GM18868 (cell line): ENCODE measurements around the gene CASS4.

ENCODE experiments used
- ATAC-seq: cut with Tn5 transposase; IDR thresholded peaks from one replicate; pipeline ENCODE4 v1.9.1; 2021; ENCODE audit warnings: mild to moderate bottlenecking, moderate library complexity; ENCODE audit not compliant: unreplicated experiment

Gene CASS4

GRCh38 chr20:56422076-56422823 is 10.2 kb downstream of the CASS4 start:
- no peak for ATAC-seq

DNA sequence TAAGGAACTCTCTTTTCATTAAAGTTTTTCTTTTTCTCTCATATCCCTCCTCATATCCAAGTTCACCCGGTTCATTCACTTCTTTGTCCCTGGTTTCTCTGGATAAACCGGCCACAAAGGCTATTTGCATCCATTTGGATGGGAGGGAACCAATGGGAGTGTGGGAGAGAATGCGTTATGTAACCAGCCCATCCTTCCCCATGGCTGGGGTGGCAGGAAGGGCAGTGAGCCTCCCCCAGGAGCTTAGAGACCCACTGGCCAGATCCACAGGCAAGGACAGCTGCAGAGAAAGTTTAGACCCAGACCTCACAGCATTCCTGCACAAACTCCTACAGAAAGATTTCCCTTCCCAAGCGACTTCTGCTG is 10.7 kb downstream of the CASS4 start:
- no peak for ATAC-seq

DNA sequence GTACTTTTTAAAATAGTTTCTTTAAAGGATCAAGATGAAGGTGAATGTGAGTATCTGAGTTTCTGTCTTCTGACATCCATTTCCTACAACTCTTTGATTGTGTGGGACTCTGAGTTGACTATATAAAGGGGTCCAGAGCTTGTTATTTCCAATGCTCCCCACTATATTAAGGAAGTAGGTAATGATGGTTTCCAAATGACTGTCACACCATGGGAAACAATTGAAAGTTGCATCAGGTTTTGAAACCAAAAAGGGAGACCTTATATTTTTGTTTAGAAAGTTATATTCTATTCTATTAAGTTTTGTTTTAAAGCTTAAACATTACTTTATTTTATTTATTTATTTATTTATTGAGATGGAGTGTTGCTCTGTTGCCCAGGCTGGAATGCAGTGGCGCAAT is 11.2 kb downstream of the CASS4 start:
- no peak for ATAC-seq

GRCh38 chr20:56423886-56424285 is 11.8 kb downstream of the CASS4 start:
- ATAC-seq, result no peak

DNA sequence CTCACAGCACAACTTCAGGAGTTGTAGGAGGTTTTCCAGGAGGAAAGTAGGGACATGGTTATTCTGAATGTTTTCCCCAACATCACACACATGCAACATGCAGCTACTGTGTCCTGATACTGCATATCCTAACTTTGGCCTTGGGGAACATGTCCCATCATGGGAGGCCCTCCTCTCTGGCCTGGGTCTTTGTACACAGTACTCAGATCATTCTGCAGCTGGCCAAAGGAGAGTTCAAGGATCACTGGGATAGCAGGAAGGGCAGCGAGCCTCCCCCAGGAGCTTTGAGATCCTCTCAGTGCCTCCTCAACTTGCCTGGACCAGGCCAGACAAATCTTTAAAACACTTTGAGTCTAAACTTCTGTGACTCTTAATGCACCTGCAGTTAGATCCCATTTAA is 12.9 kb downstream of the CASS4 start:
- no peak for ATAC-seq

DNA sequence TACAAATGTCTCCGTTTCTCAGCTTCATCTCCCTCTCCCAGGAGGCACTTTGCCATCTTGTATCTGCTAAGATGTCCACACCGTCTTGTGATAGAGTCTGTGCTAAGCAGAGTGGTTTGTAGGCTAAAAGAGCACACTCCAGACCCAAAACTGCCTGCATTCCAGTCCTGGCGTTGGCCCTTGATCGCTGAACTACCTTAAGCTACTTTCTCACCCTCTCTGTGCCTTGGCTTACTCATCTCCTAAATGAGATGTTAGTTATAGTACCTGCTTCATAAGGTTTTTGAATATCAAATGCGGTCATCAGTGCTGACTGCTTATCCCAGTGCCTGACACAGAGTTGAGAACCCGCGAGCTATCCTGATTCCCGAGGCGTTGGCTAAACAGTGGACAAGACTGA is 14.0 kb downstream of the CASS4 start:
- no peak for ATAC-seq

DNA sequence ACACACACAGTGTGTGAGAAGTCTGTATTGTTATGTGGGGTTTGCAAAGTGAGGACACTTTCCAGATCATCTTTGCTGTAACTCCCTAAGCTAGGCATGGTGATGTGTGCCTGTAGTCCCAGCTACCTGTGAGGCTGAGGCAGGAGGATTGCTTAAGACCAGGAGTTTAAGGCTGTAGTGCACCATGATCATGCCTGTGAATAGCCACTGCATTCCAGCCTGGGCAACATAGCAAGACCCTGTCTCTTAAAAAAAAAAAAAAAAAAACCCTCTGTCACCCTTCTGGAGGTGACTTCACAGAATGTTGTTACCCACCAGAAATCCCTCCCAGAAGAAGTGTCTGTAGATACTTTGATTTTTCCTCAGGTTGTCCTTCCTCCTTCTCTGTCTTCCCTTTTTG is 14.9 kb downstream of the CASS4 start:
- ATAC-seq, result no peak

DNA sequence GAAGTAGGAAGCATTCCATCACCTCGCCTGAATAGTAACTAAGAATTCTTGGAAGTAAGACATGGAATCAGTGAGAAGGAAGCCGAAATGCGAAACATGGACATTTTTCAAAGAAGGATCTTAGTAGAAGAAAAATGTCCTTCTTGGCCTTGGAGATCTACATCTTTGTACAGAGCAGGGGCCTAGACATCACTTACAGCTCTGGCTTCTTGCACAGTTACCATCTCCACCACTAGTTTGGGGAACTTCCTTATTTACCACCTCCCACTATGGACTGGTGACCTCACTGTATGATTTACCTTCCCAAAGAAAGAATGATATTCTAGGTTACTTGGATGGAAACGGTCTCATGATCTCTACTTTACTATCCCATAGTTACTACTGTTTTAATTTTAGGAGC is 15.7 kb downstream of the CASS4 start:
- no peak for ATAC-seq

DNA sequence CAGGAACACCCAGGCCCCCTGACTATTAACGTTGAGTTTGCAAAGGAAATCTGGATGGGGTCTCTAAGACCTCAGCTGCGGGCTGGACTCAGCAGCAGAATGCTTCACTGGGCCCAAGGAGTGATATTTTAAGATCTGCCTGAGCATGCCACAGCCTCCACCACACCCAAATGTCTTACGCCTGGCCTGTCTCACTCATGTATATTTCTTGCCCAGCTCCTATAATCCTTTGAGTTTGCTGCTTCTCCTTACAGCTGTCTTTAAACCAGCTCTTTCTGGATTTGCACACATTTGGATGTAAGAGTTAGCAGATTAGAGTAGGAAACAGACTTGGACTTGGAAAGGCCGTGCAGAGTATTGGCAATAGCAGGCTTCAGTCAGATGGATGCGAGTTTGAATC is 16.4 kb downstream of the CASS4 start:
- no peak for ATAC-seq

GRCh38 chr20:56428881-56429280 is 16.8 kb downstream of the CASS4 start:
- no peak for ATAC-seq

DNA sequence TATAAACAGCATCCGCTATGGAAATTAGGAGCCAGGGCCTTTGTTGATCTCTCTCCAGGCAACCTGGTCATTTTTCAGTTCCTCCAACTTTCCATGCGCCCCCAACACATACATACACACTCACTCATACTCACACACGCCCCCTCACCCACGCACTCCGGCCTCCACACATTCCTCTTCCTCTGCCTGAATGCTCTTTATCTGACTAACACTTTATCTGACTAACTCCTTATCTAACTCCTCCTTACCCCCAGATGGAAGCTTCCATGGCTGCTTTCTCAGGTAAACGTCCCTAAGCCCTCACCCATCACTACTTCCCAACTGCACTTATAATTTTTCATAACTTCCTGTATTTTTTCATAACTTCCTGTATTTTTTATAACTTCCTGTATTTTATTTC is 17.4 kb downstream of the CASS4 start:
- no peak for ATAC-seq

DNA sequence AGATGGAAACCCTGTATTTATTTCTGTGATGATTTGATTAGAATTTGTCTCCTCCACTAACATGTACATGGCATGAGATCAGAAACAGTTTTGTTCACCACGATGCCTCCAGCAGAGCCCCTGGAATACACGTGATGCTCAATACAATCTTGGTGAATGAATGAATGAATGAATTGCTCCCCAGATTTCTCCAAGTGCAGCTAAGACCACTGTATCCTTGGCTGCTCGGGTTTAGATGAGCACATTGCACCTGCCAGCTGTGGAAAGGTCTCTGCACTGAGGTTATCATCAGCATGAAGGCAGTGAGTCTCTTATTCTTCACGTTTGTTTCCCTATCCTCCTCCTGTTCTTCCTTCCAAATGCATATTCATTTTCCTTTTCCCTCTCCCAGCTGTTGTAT is 17.9 kb downstream of the CASS4 start:
- ATAC-seq, result no peak

DNA sequence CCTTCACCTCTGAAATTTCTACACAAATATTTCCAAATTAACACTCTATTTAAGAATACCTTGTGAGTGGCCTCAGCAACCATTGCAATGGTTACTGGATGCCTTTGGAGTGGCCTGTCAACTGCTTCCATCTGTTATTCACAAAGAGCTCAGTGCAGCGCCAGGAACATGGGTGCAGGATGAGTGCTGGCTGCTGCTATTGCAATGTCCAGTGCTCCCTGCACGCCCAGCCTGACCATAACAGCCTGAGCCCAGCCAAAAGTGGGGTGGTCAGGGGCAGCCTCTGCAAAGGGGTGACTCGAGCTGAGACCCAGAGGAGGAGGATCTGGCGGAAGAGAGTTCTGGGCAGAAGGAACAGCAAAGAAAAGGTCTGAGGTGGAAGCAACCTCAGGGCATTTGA is 18.4 kb downstream of the CASS4 start:
- ATAC-seq, result no peak

GRCh38 chr20:56430957-56431356 is 18.9 kb downstream of the CASS4 start:
- no peak for ATAC-seq

DNA sequence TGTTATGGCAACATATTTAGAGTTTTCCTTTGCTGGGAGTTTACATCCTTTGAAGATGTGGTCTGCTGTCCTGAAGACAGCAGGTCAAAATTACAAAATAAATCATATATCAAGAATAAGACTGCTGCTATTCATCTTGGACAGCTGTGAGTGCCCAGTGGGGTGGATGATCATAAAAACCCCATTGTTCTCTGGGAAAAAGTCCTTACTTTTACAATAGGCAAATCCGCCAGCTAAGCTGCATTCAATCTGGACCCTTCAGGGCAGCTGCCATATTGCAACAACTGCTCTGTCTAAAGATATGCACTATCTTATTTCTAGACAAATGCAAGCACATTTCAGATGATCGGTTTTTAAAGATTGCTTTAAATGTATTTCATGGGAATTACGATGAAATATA is 19.4 kb downstream of the CASS4 start:
- ATAC-seq, result no peak

DNA sequence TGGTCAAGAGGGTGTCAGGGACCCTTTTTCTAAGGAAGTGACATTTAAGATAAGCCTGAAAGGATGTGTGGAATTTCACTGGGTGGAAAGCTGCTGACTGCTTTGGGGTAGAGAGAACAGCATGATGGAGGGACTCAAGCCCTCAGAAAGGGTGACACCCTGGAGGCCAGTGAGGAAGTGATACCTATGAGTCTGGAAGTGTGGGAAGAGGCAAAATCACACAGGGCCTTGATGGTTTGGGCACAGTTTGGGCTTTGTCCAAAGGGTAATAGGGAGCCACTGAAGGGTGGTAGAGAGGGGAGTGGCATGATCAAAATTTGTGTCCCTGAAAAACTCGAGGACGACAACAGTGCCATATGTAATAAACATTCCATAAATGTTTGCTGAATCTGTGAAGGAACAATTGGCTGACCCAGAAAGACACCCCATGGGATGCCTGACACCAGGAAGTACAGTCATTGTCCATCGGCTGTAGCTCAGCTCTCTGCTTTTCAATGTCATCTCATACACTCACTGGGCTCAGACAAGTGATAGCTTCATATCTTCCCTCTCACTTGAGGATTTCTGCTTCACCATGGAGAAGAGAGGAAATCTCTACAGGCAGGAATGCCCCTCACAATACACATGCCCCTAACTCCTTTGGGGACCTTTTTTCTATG is 21.3 kb downstream of the CASS4 start:
- no peak for ATAC-seq

DNA sequence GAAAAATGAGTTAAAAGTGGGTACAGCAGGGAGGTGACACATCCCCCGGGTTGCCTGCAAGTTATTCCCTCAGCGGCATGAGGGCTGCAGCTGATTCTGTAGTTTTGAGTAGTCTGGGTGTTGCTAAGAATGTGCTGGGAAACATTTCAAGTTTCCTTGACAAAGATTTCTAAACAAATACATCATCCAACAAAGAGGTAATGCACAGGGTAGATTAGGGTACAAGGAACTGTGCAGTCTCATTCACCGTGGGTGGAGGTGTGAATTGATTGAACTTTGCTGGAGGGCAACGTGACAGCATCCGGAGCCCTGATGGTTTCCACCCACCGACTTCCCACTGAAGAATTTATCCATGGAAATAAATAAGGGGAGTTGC is 21.8 kb downstream of the CASS4 start:
- ATAC-seq, result no peak

GRCh38 chr20:56437196-56437960 is 25.3 kb downstream of the CASS4 start:
- no peak for ATAC-seq

GRCh38 chr20:56438284-56438683 is 26.2 kb downstream of the CASS4 start:
- no peak for ATAC-seq

DNA sequence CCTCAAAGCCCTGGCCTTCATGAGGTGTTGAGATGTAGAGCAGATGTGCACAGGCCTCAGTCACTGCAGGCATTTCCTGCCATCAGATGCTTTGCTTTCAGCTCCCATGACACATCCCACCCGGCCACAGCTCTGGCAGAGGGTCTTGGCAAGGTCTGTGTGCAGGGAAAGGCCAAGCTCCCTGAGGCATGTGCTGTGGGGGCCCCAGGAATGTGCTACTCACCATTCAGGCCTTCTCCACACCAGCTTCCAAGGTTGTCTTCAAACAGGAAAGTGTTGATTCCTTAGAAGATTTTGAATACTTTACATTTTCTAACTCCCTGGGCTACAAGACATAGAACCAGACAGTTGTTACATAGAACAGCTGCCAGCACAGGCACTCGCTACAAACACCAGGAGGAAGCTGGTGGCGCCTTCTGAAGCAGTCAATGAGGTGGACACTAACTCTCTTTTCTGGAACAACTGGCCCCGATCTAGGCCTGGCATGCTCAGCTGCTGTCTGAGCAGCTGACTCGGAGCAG is 27.8 kb downstream of the CASS4 start:
- ATAC-seq, result no peak

DNA sequence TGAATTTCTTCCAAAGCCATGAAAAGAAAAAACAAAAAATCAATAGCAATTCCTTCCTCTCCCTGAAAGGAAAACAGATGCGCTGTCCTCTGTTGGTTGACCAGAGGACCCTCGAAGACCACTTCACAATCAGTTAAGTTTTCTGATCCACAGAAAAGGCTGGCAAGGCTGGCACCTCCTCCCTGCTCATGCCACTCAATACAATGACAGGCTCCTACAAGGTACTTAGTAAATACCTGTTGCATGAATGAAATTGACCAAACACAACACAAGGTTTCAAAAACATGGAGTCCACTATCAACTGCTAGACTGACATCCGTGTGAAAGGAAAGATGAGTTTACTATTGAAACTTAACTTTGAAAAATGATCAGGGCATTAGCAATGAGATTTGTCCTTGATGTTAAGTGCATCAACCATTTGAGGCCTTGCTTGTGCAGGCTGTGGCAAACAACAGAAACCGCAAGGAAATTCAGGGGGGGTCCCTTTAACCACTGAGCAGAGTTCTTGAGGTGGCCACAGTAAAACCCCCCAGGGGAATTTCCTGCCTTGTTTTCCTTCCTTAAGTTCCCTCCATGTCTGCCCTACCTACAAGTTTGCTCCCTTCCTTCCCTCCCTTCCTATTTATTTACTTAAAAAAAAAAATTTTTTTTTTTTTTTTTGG is 28.4 kb downstream of the CASS4 start:
- peak; percentile 86 for ATAC-seq
